KOPT-K1 (cell line): ENCODE results near the gene DALRD3.

Experiments
- H3K27ac ChIP-seq: fragments of 200-600 bp; sonication (generic); 2 replicates; pipeline ENCODE4 v1.5.1; 2016; ENCODE audit warnings: antibody characterized with exemption, mild to moderate bottlenecking, low read depth, low read length; ENCODE audit not compliant: poor library complexity, severe bottlenecking
- H3K36me3 ChIP-seq: fragments of 200-600 bp; sonication (generic); 2 replicates; pipeline ENCODE4 v1.5.1; 2017; ENCODE audit warnings: antibody characterized with exemption, mild to moderate bottlenecking, low read length, moderate library complexity; ENCODE audit not compliant: insufficient read depth
- H3K9me3 ChIP-seq: fragments of 200-600 bp; sonication (generic); 2 replicates; pipeline ENCODE4 v1.5.1; 2017; ENCODE audit warnings: antibody characterized with exemption, low read length, mild to moderate bottlenecking; ENCODE audit not compliant: insufficient read depth, poor library complexity, severe bottlenecking

Gene DALRD3

GRCh38 chr3:49017971-49018706 lies at the start of gene DALRD3:
TSS of gene DALRD3 (minus strand) at chr3:49018580. CDS start at chr3:49018564, 16 bp downstream.
- Histone ChIP-seq H3K36me3 (peaks cover 41% of the 10 kb centered on the region), H3K27ac (peak within 1 kb of the TSS; percentile 62), H3K9me3 (no peaks in the 10 kb centered on the region)

- Histone ChIP-seq H3K9me3 (no peaks in the 10 kb centered on the region), H3K36me3 (peaks cover 97% of the 10 kb centered on the region), H3K27ac (no peak overlapping the region)
Measured at GRCh38 chr3:49058011-49058410, 39.6 kb upstream of the DALRD3 start.

GRCh38 chr3:49057268-49057667 lies 38.9 kb upstream of the DALRD3 start:
- Histone ChIP-seq H3K27ac (no peak overlapping the region), H3K9me3 (no peaks in the 10 kb centered on the region), H3K36me3 (peaks cover 97% of the 10 kb centered on the region)

- H3K9me3 ChIP-seq: no peaks in the 10 kb centered on the region
- peaks cover 92% of the 10 kb centered on the region for H3K36me3 ChIP-seq
- no peak overlapping the region for H3K27ac ChIP-seq
Measured at GRCh38 chr3:49054344-49054862, 36.0 kb upstream of the DALRD3 start.

GRCh38 chr3:49053543-49053942 lies 35.2 kb upstream of the DALRD3 start:
- Histone ChIP-seq H3K36me3 (peaks cover 91% of the 10 kb centered on the region), H3K27ac (no peak overlapping the region), H3K9me3 (no peaks in the 10 kb centered on the region)

- H3K36me3 ChIP-seq: peaks cover 87% of the 10 kb centered on the region
- no peak overlapping the region for H3K27ac ChIP-seq
- no peaks in the 10 kb centered on the region for H3K9me3 ChIP-seq
Measured at GRCh38 chr3:49035281-49035680, 16.9 kb upstream of the DALRD3 start.

- Histone ChIP-seq H3K27ac (no peak overlapping the region), H3K9me3 (no peaks in the 10 kb centered on the region), H3K36me3 (peaks cover 87% of the 10 kb centered on the region)
Measured at GRCh38 chr3:49034650-49035049, 16.3 kb upstream of the DALRD3 start.

- peaks cover 88% of the 10 kb centered on the region for H3K36me3 ChIP-seq
- H3K9me3 ChIP-seq: no peaks in the 10 kb centered on the region
- H3K27ac ChIP-seq: no peak overlapping the region
Measured at GRCh38 chr3:49032646-49033304, 14.4 kb upstream of the DALRD3 start.

- peaks cover 89% of the 10 kb centered on the region for H3K36me3 ChIP-seq
- H3K27ac ChIP-seq: no peak overlapping the region
- H3K9me3 ChIP-seq: no peaks in the 10 kb centered on the region
Measured at GRCh38 chr3:49030321-49030720, 11.9 kb upstream of the DALRD3 start.

- Histone ChIP-seq H3K27ac (peak overlapping the region; percentile 80), H3K36me3 (peaks cover 89% of the 10 kb centered on the region), H3K9me3 (no peaks in the 10 kb centered on the region)
Measured at GRCh38 chr3:49029563-49029884, 11.1 kb upstream of the DALRD3 start.

- peaks cover 89% of the 10 kb centered on the region for H3K36me3 ChIP-seq
Measured at GRCh38 chr3:49028673-49029562, 10.5 kb upstream of the DALRD3 start, which contains the start of gene IMPDH2. TSS of gene IMPDH2 (minus strand) at chr3:49029398. CDS start at chr3:49029350, 48 bp downstream.

GRCh38 chr3:49028298-49028672 lies 9.9 kb upstream of the DALRD3 start:
- peak overlapping the region; percentile 80 for H3K27ac ChIP-seq
- peaks cover 91% of the 10 kb centered on the region for H3K36me3 ChIP-seq

More at GRCh38 chr3:49028673-49029562, 10.5 kb upstream of the DALRD3 start, which contains the start of gene IMPDH2:
- no peaks in the 10 kb centered on the region for H3K9me3 ChIP-seq
- peak within 1 kb of the TSS; percentile 80 for H3K27ac ChIP-seq

GRCh38 chr3:49027634-49028033 lies 9.3 kb upstream of the DALRD3 start:
- H3K9me3 ChIP-seq: no peaks in the 10 kb centered on the region
- peaks cover 89% of the 10 kb centered on the region for H3K36me3 ChIP-seq
- H3K27ac ChIP-seq: peak overlapping the region; percentile 80

More at GRCh38 chr3:49028298-49028672, 9.9 kb upstream of the DALRD3 start:
- no peaks in the 10 kb centered on the region for H3K9me3 ChIP-seq

- Histone ChIP-seq H3K27ac (no peak overlapping the region), H3K9me3 (no peaks in the 10 kb centered on the region), H3K36me3 (peaks cover 78% of the 10 kb centered on the region)
Measured at GRCh38 chr3:49026536-49026935, 8.2 kb upstream of the DALRD3 start.
